Measurements from ENCODE around the gene CRELD2.

The CRELD2 gene

GRCh38 chr22:49911881-49912625 lies 6.4 kb upstream of the CRELD2 start:
- Histone ChIP-seq H3F3A (ENCODE audit: insufficient read depth) (no peaks in the 10 kb centered on the region), H4K20me1 (ENCODE audit: low read depth, low read length) (no peaks in the 10 kb centered on the region), H3K9ac (ENCODE audit: low read length) (no peak overlapping the region), H3K79me2 (ENCODE audit: insufficient read depth, low read length) (peaks cover 6% of the 10 kb centered on the region; the same call in 1 of the 2 replicates), H3K9me2 (replicated peaks; ENCODE audit: insufficient read depth, low read length) (no peaks in the 10 kb centered on the region), H3K27me3 (ENCODE audit: low read length) (no peaks in the 10 kb centered on the region), H3K9me3 (ENCODE audit: insufficient read depth, low read length) (no peaks in the 10 kb centered on the region), H3K4me2 (ENCODE audit: low read depth, low read length, poor library complexity, severe bottlenecking) (no peak overlapping the region), H3K27ac (ENCODE audit: low read depth, low read length) (no peak overlapping the region), H2AFZ (ENCODE audit: low read depth, low read length, severe bottlenecking) (no peak overlapping the region), H3K36me3 (ENCODE audit: low read length) (no peaks in the 10 kb centered on the region), H3K4me3 (ENCODE audit: insufficient read depth, low read length, poor library complexity, severe bottlenecking) (no peak overlapping the region)
- TF ChIP-seq CTCF (IDR thresholded peaks at IDR 0.05; ENCODE audit: insufficient read depth, low read length, poor library complexity, severe bottlenecking), result no peak
- no peak for TF ChIP-seq EZH2phosphoT487 (conservative IDR thresholded peaks at IDR 0.05; ENCODE audit: low read length)

- Histone ChIP-seq H3K9me2 (replicated peaks; ENCODE audit: insufficient read depth, low read length) (no peaks in the 10 kb centered on the region), H4K20me1 (ENCODE audit: low read depth, low read length) (no peaks in the 10 kb centered on the region), H3K9me3 (ENCODE audit: insufficient read depth, low read length) (no peaks in the 10 kb centered on the region), H3K4me2 (ENCODE audit: low read depth, low read length, poor library complexity, severe bottlenecking) (no peak overlapping the region), H3K9ac (ENCODE audit: low read length) (no peak overlapping the region), H3K27ac (ENCODE audit: low read depth, low read length) (no peak overlapping the region), H2AFZ (ENCODE audit: low read depth, low read length, severe bottlenecking) (no peak overlapping the region), H3K4me3 (ENCODE audit: insufficient read depth, low read length, poor library complexity, severe bottlenecking) (no peak overlapping the region), H3K36me3 (ENCODE audit: low read length) (no peaks in the 10 kb centered on the region), H3K27me3 (ENCODE audit: low read length) (no peaks in the 10 kb centered on the region), H3F3A (ENCODE audit: insufficient read depth) (no peaks in the 10 kb centered on the region), H3K79me2 (ENCODE audit: insufficient read depth, low read length) (peaks cover 14% of the 10 kb centered on the region)
- TF ChIP-seq CTCF (IDR thresholded peaks at IDR 0.05; ENCODE audit: insufficient read depth, low read length, poor library complexity, severe bottlenecking) (no peak), EZH2phosphoT487 (conservative IDR thresholded peaks at IDR 0.05; ENCODE audit: low read length) (no peak)
These were observed 5.4 kb upstream of the CRELD2 start for GRCh38 chr22:49913026-49913425.

- no peaks in the 10 kb centered on the region for H4K20me1 ChIP-seq (ENCODE audit: low read depth, low read length)
- H3K4me2 ChIP-seq (ENCODE audit: low read depth, low read length, poor library complexity, severe bottlenecking), result no peak overlapping the region
- H3K27ac ChIP-seq (ENCODE audit: low read depth, low read length), result no peak overlapping the region
- H3K27me3 ChIP-seq (ENCODE audit: low read length), result no peaks in the 10 kb centered on the region
- no peak for TF ChIP-seq EZH2phosphoT487 (conservative IDR thresholded peaks at IDR 0.05; ENCODE audit: low read length)
- TF ChIP-seq CTCF (IDR thresholded peaks at IDR 0.05; ENCODE audit: insufficient read depth, low read length, poor library complexity, severe bottlenecking), result no peak
- no peaks in the 10 kb centered on the region for H3K9me3 ChIP-seq (ENCODE audit: insufficient read depth, low read length)
- no peaks in the 10 kb centered on the region for H3F3A ChIP-seq (ENCODE audit: insufficient read depth)
- no peaks in the 10 kb centered on the region for H3K9me2 ChIP-seq (replicated peaks; ENCODE audit: insufficient read depth, low read length)
- H3K79me2 ChIP-seq (ENCODE audit: insufficient read depth, low read length), result peaks cover 14% of the 10 kb centered on the region
- no peak overlapping the region for H2AFZ ChIP-seq (ENCODE audit: low read depth, low read length, severe bottlenecking)
- H3K9ac ChIP-seq (ENCODE audit: low read length), result no peak overlapping the region
- no peaks in the 10 kb centered on the region for H3K36me3 ChIP-seq (ENCODE audit: low read length)
- H3K4me3 ChIP-seq (ENCODE audit: insufficient read depth, low read length, poor library complexity, severe bottlenecking), result no peak overlapping the region
These were observed 5.0 kb upstream of the CRELD2 start for GRCh38 chr22:49913446-49913845.

All from SU-DHL-6 (cell line).